ENCODE results near the gene TMEM198.

Gene TMEM198

GRCh38 chr2:219500135-219500534, 43.7 kb upstream of the TMEM198 start:
- H4K20me1 ChIP-seq (ENCODE audit: control insufficient read depth, insufficient read depth, low read depth, low read length) = no peaks in the 10 kb centered on the region
- H3K27ac ChIP-seq (ENCODE audit: low read depth, low read length) = no peak overlapping the region
- H3K9me2 ChIP-seq (replicated peaks; ENCODE audit: control insufficient read depth, low read length) = no peaks in the 10 kb centered on the region
- H3K27me3 ChIP-seq (ENCODE audit: control insufficient read depth, low read length) = peaks cover 24% of the 10 kb centered on the region
- H3K4me2 ChIP-seq (ENCODE audit: low read length) = peak overlapping the region; percentile 91
- peak; percentile 72 for TF ChIP-seq CTCF (IDR thresholded peaks at IDR 0.05; ENCODE audit: low read depth, low read length, poor library complexity, severe bottlenecking)
- no peak for TF ChIP-seq EZH2phosphoT487 (IDR thresholded peaks at IDR 0.05; ENCODE audit: borderline replicate concordance, low read length)
- peaks cover 10% of the 10 kb centered on the region; the same call in 1 of the 2 replicates for H3K79me2 ChIP-seq (ENCODE audit: control insufficient read depth, low read length)
- H3K4me3 ChIP-seq (ENCODE audit: low read length) = no peak overlapping the region
- H3K4me1 ChIP-seq (ENCODE audit: control insufficient read depth, low read length) = peaks cover 30% of the 10 kb centered on the region
- no peaks in the 10 kb centered on the region for H3F3A ChIP-seq (ENCODE audit: control insufficient read depth, insufficient read depth)
- H3K36me3 ChIP-seq (ENCODE audit: control insufficient read depth, low read length) = no peaks in the 10 kb centered on the region
- H3K9me3 ChIP-seq (ENCODE audit: control insufficient read depth, insufficient read depth, low read length) = no peaks in the 10 kb centered on the region

DNA sequence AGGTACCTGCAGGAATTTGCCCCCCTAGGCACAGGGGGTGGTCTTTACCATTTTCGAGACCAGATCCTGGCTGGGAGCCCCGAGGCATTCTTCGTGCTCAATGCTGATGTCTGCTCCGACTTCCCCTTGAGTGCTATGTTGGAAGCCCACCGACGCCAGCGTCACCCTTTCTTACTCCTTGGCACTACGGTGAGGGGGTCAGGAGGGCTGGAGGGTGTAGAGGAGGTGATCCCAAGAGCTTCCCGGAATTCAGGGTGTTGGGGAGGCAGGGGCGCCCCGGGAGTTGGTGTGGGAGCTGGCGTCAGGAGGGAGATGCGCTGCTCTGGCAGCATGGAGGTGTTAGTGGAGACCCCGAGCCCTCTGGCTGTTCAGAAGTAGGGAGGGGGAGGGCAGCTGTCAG, 42.0 kb upstream of the TMEM198 start:
- Histone ChIP-seq H3K36me3 (ENCODE audit: control insufficient read depth, low read length) (no peaks in the 10 kb centered on the region), H3K4me2 (ENCODE audit: low read length) (no peak overlapping the region), H3F3A (ENCODE audit: control insufficient read depth, insufficient read depth) (no peaks in the 10 kb centered on the region), H3K4me3 (ENCODE audit: low read length) (no peak overlapping the region), H3K9me2 (replicated peaks; ENCODE audit: control insufficient read depth, low read length) (no peaks in the 10 kb centered on the region), H3K27ac (ENCODE audit: low read depth, low read length) (no peak overlapping the region), H4K20me1 (ENCODE audit: control insufficient read depth, insufficient read depth, low read depth, low read length) (no peaks in the 10 kb centered on the region), H3K4me1 (ENCODE audit: control insufficient read depth, low read length) (peaks cover 22% of the 10 kb centered on the region), H3K27me3 (ENCODE audit: control insufficient read depth, low read length) (peaks cover 14% of the 10 kb centered on the region), H3K9me3 (ENCODE audit: control insufficient read depth, insufficient read depth, low read length) (no peaks in the 10 kb centered on the region), H3K79me2 (ENCODE audit: control insufficient read depth, low read length) (peaks cover 10% of the 10 kb centered on the region; the same call in 1 of the 2 replicates)
- TF ChIP-seq CTCF (IDR thresholded peaks at IDR 0.05; ENCODE audit: low read depth, low read length, poor library complexity, severe bottlenecking) = no peak
- no peak for TF ChIP-seq EZH2phosphoT487 (IDR thresholded peaks at IDR 0.05; ENCODE audit: borderline replicate concordance, low read length)

DNA sequence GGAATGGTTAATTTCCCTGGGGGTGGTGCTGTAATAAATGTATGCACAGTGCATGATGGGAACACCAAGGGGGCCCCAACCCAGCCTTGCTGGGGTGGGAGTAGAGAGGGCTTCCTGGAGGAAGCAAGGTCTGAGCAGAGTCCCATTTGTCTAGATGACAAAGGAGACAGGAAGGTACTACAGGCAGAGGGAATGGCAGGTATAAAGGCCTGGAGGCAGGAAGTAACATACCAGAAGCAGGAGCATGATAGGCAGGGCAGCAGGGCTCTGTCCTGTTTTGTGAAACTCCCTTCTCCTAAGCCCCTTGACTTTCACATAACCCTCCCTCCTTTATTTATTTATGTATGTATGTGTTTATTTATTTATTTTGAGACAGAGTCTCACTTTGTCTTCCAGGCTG, 41.2 kb upstream of the TMEM198 start:
- no peaks in the 10 kb centered on the region for H3K9me2 ChIP-seq (replicated peaks; ENCODE audit: control insufficient read depth, low read length)
- no peaks in the 10 kb centered on the region for H3F3A ChIP-seq (ENCODE audit: control insufficient read depth, insufficient read depth)
- H3K4me1 ChIP-seq (ENCODE audit: control insufficient read depth, low read length) = peaks cover 19% of the 10 kb centered on the region
- H3K36me3 ChIP-seq (ENCODE audit: control insufficient read depth, low read length) = no peaks in the 10 kb centered on the region
- H3K27me3 ChIP-seq (ENCODE audit: control insufficient read depth, low read length) = peaks cover 7% of the 10 kb centered on the region
- H3K4me3 ChIP-seq (ENCODE audit: low read length) = no peak overlapping the region
- no peaks in the 10 kb centered on the region for H3K9me3 ChIP-seq (ENCODE audit: control insufficient read depth, insufficient read depth, low read length)
- no peak overlapping the region for H3K27ac ChIP-seq (ENCODE audit: low read depth, low read length)
- H3K79me2 ChIP-seq (ENCODE audit: control insufficient read depth, low read length) = peaks cover 10% of the 10 kb centered on the region; the same call in 1 of the 2 replicates
- H3K4me2 ChIP-seq (ENCODE audit: low read length) = no peak overlapping the region
- no peaks in the 10 kb centered on the region for H4K20me1 ChIP-seq (ENCODE audit: control insufficient read depth, insufficient read depth, low read depth, low read length)
- no peak for TF ChIP-seq CTCF (IDR thresholded peaks at IDR 0.05; ENCODE audit: low read depth, low read length, poor library complexity, severe bottlenecking)
- TF ChIP-seq EZH2phosphoT487 (IDR thresholded peaks at IDR 0.05; ENCODE audit: borderline replicate concordance, low read length) = no peak

Data from DOHH2 (cell line).